ENCODE data around the gene KCNJ5. TPM values are rescaled to one million over a fixed set of nuclear protein-coding genes. Genes with fewer than 3 reads are reported as not detected.

The KCNJ5 gene
- total RNA-seq, 2 donors from 2014 or later: 8.2 to 23.3 TPM

DNA sequence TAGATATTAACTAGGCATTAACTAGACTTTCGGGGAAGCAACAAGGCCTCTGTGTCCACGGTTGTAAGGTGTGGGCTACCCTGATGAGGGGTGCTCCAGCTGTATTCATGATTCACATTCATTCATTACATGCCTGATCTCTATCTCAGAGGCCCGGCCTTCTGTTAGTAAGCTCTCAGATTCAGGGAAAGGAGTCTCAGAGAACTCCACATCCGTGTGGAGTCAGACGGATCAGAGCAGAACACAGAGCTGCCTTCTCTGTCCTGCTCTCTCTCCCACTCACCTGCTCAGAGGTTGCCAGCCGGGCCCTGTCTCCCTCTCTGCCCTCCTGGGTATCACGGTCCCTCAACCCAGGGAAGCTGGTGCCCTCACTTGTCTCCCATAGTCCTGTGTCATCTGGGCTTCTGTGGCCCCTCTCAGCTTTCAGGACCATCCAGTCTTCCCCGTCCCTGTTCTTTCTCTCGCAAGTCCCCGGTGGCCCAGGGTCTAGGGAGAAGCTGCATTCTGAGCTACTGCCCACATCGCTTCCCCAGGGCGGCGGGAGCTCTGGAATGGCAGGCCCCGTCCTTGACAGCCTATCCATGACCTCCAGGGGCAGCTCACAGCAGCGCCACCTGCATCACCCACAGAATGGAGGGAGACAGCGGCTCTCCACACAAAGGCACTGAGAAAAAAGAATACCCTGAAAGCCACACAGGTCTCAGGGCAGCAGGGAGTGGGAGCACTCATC, 47.2 kb downstream of the KCNJ5 start:
- TF ChIP-seq, protein P1, sequence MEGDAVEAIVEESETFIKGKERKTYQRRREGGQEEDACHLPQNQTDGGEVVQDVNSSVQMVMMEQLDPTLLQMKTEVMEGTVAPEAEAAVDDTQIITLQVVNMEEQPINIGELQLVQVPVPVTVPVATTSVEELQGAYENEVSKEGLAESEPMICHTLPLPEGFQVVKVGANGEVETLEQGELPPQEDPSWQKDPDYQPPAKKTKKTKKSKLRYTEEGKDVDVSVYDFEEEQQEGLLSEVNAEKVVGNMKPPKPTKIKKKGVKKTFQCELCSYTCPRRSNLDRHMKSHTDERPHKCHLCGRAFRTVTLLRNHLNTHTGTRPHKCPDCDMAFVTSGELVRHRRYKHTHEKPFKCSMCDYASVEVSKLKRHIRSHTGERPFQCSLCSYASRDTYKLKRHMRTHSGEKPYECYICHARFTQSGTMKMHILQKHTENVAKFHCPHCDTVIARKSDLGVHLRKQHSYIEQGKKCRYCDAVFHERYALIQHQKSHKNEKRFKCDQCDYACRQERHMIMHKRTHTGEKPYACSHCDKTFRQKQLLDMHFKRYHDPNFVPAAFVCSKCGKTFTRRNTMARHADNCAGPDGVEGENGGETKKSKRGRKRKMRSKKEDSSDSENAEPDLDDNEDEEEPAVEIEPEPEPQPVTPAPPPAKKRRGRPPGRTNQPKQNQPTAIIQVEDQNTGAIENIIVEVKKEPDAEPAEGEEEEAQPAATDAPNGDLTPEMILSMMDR (IDR thresholded peaks at IDR 0.05): no peak
- no peaks in the 10 kb centered on the region for H3K27me3 ChIP-seq
- H3K4me3 ChIP-seq: no peak overlapping the region
- H3K4me1 ChIP-seq: no peaks in the 10 kb centered on the region
- H3K36me3 ChIP-seq: no peaks in the 10 kb centered on the region
- DNase-seq (ENCODE audit: low spot score): no peak
- H3K27ac ChIP-seq: no peak overlapping the region
- no peaks in the 10 kb centered on the region for H3K9me3 ChIP-seq

- H3K27me3 ChIP-seq: no peaks in the 10 kb centered on the region
- TF ChIP-seq, protein P1 (IDR thresholded peaks at IDR 0.05): no peak
- H3K27ac ChIP-seq: no peak overlapping the region
- no peaks in the 10 kb centered on the region for H3K9me3 ChIP-seq
- no peak for DNase-seq (ENCODE audit: low spot score)
- H3K36me3 ChIP-seq: no peaks in the 10 kb centered on the region
- H3K4me1 ChIP-seq: no peaks in the 10 kb centered on the region
- H3K4me3 ChIP-seq: no peak overlapping the region
Observed at GRCh38 chr11:128939591-128939990, 48.4 kb downstream of the KCNJ5 start.

DNA sequence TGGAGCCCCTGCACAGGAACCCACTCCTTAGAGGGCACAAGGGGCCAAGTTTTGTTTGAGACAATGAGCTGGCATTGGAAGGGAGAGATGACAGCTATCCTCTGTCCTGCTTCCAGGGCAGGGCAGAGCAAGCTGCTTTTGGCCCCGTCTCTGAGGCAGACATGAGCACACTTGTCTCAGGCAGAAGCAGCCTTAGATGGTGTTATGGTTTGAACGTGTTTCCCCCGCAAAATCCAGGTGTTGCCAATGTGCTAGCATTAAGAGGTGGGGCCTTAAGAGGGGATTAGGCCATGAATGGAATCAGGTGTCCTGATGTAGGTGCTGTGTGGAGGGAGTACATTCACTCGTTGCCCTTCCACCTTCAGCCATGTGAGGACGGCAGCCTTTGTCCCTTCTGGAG, 49.0 kb downstream of the KCNJ5 start:
- Histone ChIP-seq H3K27me3 (no peaks in the 10 kb centered on the region), H3K27ac (no peak overlapping the region), H3K4me1 (no peaks in the 10 kb centered on the region), H3K4me3 (no peak overlapping the region), H3K9me3 (no peaks in the 10 kb centered on the region), H3K36me3 (no peaks in the 10 kb centered on the region)
- DNase-seq (ENCODE audit: low spot score): no peak
- TF ChIP-seq, protein P1 (IDR thresholded peaks at IDR 0.05): no peak

GRCh38 chr11:128940603-128941002, 49.4 kb downstream of the KCNJ5 start:
- Histone ChIP-seq H3K27me3 (no peaks in the 10 kb centered on the region), H3K4me3 (no peak overlapping the region), H3K9me3 (no peaks in the 10 kb centered on the region), H3K27ac (no peak overlapping the region), H3K4me1 (no peaks in the 10 kb centered on the region), H3K36me3 (no peaks in the 10 kb centered on the region)
- no peak for DNase-seq (ENCODE audit: low spot score)
- TF ChIP-seq, protein P1 (IDR thresholded peaks at IDR 0.05): no peak

- DNase-seq (ENCODE audit: low spot score): no peak
- H3K4me1 ChIP-seq: no peaks in the 10 kb centered on the region
- H3K36me3 ChIP-seq: no peaks in the 10 kb centered on the region
- H3K4me3 ChIP-seq: no peak overlapping the region
- H3K9me3 ChIP-seq: no peaks in the 10 kb centered on the region
- no peak overlapping the region for H3K27ac ChIP-seq
- TF ChIP-seq, protein P1 (IDR thresholded peaks at IDR 0.05): no peak
- H3K27me3 ChIP-seq: no peaks in the 10 kb centered on the region
Observed at GRCh38 chr11:128941110-128941509, 50.0 kb downstream of the KCNJ5 start.

All from right atrium auricular region (tissue), 2 donors.